ENCODE measurements around the gene SRSF7.
"Not testable (repeated sequence)": the region's sequence is repeated elsewhere in the genome, so short reads cannot be mapped to it uniquely, and the experiment has no call there.

SRSF7 gene

DNA sequence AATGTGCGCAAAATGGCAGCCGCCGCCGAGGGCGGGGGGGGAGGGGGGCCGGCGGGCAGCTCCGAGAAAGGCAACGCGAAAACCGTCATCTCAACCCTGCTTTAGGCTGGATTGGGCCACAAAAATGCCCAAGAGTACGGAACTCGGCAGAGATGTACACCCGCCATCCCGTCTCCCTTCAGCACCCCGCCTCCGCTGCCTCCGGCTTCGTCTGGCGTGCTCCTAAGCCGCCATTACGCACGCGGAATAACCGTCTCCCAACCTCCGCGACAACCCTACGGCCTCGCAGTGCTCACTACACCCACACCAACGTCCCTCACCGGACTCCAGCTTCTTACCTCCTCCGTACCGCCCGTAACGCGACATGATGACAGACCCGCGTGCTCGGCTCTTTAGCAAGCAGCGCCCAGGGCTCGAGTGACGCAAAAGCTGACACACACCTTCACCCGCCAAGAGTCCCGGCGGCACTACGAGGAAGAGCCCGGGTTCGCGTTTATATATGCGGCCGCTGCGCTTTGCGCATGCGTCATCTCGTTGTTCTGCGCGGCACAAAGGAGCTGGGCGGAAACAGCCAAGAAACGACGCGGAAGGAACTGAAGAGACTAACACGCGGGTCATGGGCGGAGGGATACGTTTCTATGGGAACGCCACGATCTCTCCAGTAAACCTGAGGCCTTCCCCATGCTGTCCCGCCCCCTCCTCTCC lies at the start of gene SRSF7:
TSS of gene SRSF7 (minus strand) at position 471 of the 705 bp plus-strand sequence. CDS start at position 366, 105 bp downstream.
- TF ChIP-seq, protein P1, sequence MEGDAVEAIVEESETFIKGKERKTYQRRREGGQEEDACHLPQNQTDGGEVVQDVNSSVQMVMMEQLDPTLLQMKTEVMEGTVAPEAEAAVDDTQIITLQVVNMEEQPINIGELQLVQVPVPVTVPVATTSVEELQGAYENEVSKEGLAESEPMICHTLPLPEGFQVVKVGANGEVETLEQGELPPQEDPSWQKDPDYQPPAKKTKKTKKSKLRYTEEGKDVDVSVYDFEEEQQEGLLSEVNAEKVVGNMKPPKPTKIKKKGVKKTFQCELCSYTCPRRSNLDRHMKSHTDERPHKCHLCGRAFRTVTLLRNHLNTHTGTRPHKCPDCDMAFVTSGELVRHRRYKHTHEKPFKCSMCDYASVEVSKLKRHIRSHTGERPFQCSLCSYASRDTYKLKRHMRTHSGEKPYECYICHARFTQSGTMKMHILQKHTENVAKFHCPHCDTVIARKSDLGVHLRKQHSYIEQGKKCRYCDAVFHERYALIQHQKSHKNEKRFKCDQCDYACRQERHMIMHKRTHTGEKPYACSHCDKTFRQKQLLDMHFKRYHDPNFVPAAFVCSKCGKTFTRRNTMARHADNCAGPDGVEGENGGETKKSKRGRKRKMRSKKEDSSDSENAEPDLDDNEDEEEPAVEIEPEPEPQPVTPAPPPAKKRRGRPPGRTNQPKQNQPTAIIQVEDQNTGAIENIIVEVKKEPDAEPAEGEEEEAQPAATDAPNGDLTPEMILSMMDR (conservative IDR thresholded peaks at IDR 0.05; ENCODE audit: low read length): no peak
- DNase-seq (ENCODE audit: low read depth): peak; percentile 100

GRCh38 chr2:38797953-38798352 lies 46.8 kb upstream of the SRSF7 start:
- H3K4me3 ChIP-seq (ENCODE audit: low read length): no peak overlapping the region
- no peak for DNase-seq (ENCODE audit: low read depth)
- TF ChIP-seq, protein P1 (conservative IDR thresholded peaks at IDR 0.05; ENCODE audit: low read length): no peak

More for the DNA sequence above, at the start of gene SRSF7:
- peak within 1 kb of the TSS; percentile 100 for H3K4me3 ChIP-seq (ENCODE audit: low read length)

GRCh38 chr2:38797250-38797676 lies 46.1 kb upstream of the SRSF7 start:
- no peak for DNase-seq (ENCODE audit: low read depth)
- TF ChIP-seq, protein P1 (conservative IDR thresholded peaks at IDR 0.05; ENCODE audit: low read length): no peak
- H3K4me3 ChIP-seq (ENCODE audit: low read length): no peak overlapping the region

DNA sequence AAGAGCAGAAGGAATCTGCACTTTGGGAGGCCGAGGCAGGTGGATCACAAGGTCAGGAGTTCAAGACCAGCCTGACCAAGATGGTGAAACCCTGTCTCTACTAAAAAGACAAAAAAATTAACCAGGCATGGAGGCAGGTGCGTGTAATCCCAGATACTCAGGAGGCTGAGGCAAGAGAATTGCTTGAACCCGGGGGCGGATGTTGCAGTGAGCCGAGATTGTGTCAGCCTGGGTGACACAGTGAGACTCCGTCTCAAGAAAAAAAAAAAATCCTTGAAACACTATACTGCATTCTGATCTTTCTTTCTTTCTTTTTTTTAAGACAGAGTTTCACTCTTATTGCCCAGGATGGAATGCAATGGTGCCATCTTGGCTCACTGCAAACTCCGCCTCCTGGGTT lies 43.9 kb upstream of the SRSF7 start:
- not testable (repeated sequence) for H3K4me3 ChIP-seq (ENCODE audit: low read length); DNase-seq (ENCODE audit: low read depth)

- TF ChIP-seq, protein P1 (conservative IDR thresholded peaks at IDR 0.05; ENCODE audit: low read length): no peak
- no peak overlapping the region for H3K4me3 ChIP-seq (ENCODE audit: low read length)
- no peak for DNase-seq (ENCODE audit: low read depth)
Measured at GRCh38 chr2:38794235-38794946, 43.2 kb upstream of the SRSF7 start.

DNA sequence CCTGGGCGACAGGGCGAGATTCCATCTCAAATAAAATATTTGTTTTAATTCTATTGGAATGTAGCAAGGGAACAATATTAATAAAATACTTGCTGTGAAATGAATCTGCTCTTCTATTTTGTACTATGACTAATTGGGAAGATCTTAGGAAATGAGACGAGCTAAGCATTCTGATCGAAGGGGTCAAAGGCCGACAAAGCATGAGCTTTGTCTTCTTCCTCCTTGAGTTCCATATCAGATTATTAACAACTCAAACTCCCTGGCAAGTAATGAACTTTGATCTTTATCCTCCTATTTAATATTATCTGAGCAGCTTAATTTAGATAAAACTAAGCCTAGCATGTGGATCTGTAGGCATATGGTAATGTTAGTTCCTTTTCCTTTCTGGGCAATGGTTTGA lies 42.4 kb upstream of the SRSF7 start:
- no peak overlapping the region for H3K4me3 ChIP-seq (ENCODE audit: low read length)
- TF ChIP-seq, protein P1 (conservative IDR thresholded peaks at IDR 0.05; ENCODE audit: low read length): no peak
- DNase-seq (ENCODE audit: low read depth): no peak

GRCh38 chr2:38792751-38793150 lies 41.6 kb upstream of the SRSF7 start:
- TF ChIP-seq, protein P1 (conservative IDR thresholded peaks at IDR 0.05; ENCODE audit: low read length): no peak
- H3K4me3 ChIP-seq (ENCODE audit: low read length): no peak overlapping the region
- no peak for DNase-seq (ENCODE audit: low read depth)

GRCh38 chr2:38792321-38792720 lies 41.2 kb upstream of the SRSF7 start:
- DNase-seq (ENCODE audit: low read depth); H3K4me3 ChIP-seq (ENCODE audit: low read length): not testable (repeated sequence)

Measured in AG10803 (cell line).